ENCODE data around the gene CD99L2. TPM values are rescaled to one million over a fixed set of nuclear protein-coding genes. Genes with fewer than 3 reads are reported as not detected.

CD99L2 gene
- total RNA-seq, 1 experiment from 2014 or later = 29.5 TPM

- ChIA-PET POLR2A (ENCODE audit: low non-redundant PET) (no interaction called here), CTCF (no interaction called here)
- H3K9me3 ChIP-seq (ENCODE audit: low read depth, low read length, poor library complexity, severe bottlenecking) = no peaks in the 10 kb centered on the region
- H3K4me1 ChIP-seq (ENCODE audit: insufficient read depth, low read length, poor library complexity, severe bottlenecking) = no peaks in the 10 kb centered on the region
- H3K27me3 ChIP-seq (replicated peaks; ENCODE audit: insufficient read depth, low read depth, low read length, poor library complexity) = no peaks in the 10 kb centered on the region
- TF ChIP-seq CTCF (conservative IDR thresholded peaks at IDR 0.05; ENCODE audit: low read depth, low read length) (no peak), EZH2 (IDR thresholded peaks at IDR 0.05; ENCODE audit: borderline replicate concordance, low read depth, low read length, poor library complexity, severe bottlenecking) (no peak)
- no peaks in the 10 kb centered on the region for H3K36me3 ChIP-seq (ENCODE audit: insufficient read depth, low read length, poor library complexity, severe bottlenecking)
- intact Hi-C loops (cut with micrococcal nuclease; ENCODE audit: unreplicated experiment) = no loop called here
- no TSS peak for BruUV-seq (replicated peaks)
- H3K27ac ChIP-seq (ENCODE audit: low read depth, low read length, poor library complexity, severe bottlenecking) = no peak overlapping the region
- no peak for DNase-seq (ENCODE audit: low spot score)
- no peak overlapping the region for H3K4me3 ChIP-seq (ENCODE audit: low read depth, low read length, poor library complexity, severe bottlenecking)
These were observed 54.5 kb downstream of the CD99L2 start for GRCh38 chrX:150844016-150844415.

GRCh38 chrX:150842198-150842685 lies 56.2 kb downstream of the CD99L2 start:
- H3K4me3 ChIP-seq (ENCODE audit: low read depth, low read length, poor library complexity, severe bottlenecking) = no peak overlapping the region
- no peak for DNase-seq (ENCODE audit: low spot score)
- H3K27ac ChIP-seq (ENCODE audit: low read depth, low read length, poor library complexity, severe bottlenecking) = no peak overlapping the region
- CTCF ChIA-PET = no interaction called here
- no peaks in the 10 kb centered on the region for H3K36me3 ChIP-seq (ENCODE audit: insufficient read depth, low read length, poor library complexity, severe bottlenecking)
- H3K9me3 ChIP-seq (ENCODE audit: low read depth, low read length, poor library complexity, severe bottlenecking) = no peaks in the 10 kb centered on the region
- intact Hi-C loops (cut with micrococcal nuclease; ENCODE audit: unreplicated experiment) = no loop called here
- H3K27me3 ChIP-seq (replicated peaks; ENCODE audit: insufficient read depth, low read depth, low read length, poor library complexity) = no peaks in the 10 kb centered on the region
- no peaks in the 10 kb centered on the region for H3K4me1 ChIP-seq (ENCODE audit: insufficient read depth, low read length, poor library complexity, severe bottlenecking)
- TF ChIP-seq CTCF (conservative IDR thresholded peaks at IDR 0.05; ENCODE audit: low read depth, low read length) (no peak), EZH2 (IDR thresholded peaks at IDR 0.05; ENCODE audit: borderline replicate concordance, low read depth, low read length, poor library complexity, severe bottlenecking) (no peak)
- no TSS peak for BruUV-seq (replicated peaks)
- POLR2A ChIA-PET (ENCODE audit: low non-redundant PET) = no interaction called here

- no peaks in the 10 kb centered on the region for H3K4me1 ChIP-seq (ENCODE audit: insufficient read depth, low read length, poor library complexity, severe bottlenecking)
- intact Hi-C loops (cut with micrococcal nuclease; ENCODE audit: unreplicated experiment) = no loop called here
- TF ChIP-seq CTCF (conservative IDR thresholded peaks at IDR 0.05; ENCODE audit: low read depth, low read length) (no peak), EZH2 (IDR thresholded peaks at IDR 0.05; ENCODE audit: borderline replicate concordance, low read depth, low read length, poor library complexity, severe bottlenecking) (no peak)
- no peak for DNase-seq (ENCODE audit: low spot score)
- H3K9me3 ChIP-seq (ENCODE audit: low read depth, low read length, poor library complexity, severe bottlenecking) = no peaks in the 10 kb centered on the region
- POLR2A ChIA-PET (ENCODE audit: low non-redundant PET) = no interaction called here
- H3K27me3 ChIP-seq (replicated peaks; ENCODE audit: insufficient read depth, low read depth, low read length, poor library complexity) = no peaks in the 10 kb centered on the region
- H3K4me3 ChIP-seq (ENCODE audit: low read depth, low read length, poor library complexity, severe bottlenecking) = no peak overlapping the region
- BruUV-seq (replicated peaks) = no TSS peak
- CTCF ChIA-PET = no interaction called here
- H3K27ac ChIP-seq (ENCODE audit: low read depth, low read length, poor library complexity, severe bottlenecking) = no peak overlapping the region
- H3K36me3 ChIP-seq (ENCODE audit: insufficient read depth, low read length, poor library complexity, severe bottlenecking) = no peaks in the 10 kb centered on the region
These were observed 56.8 kb downstream of the CD99L2 start for GRCh38 chrX:150841456-150842197.

All from A673 (cell line).